Activated T-helper 9 cell treated with anti-CD3 and anti-CD28 coated beads, Interleukin-2, amount 50 U/mL, for 16 hours (primary cell): ENCODE results near the gene TTC8.
A peak's percentile ranks its signal among the peaks of the same experiment; 100 is the strongest.
"Not testable (repeated sequence)": the region's sequence is repeated elsewhere in the genome, so short reads cannot be mapped to it uniquely, and the experiment has no call there.

Experiments used
- DNase-seq: peaks from one replicate; pipeline ENCODE4 v3.0.0-alpha.2; 2020; ENCODE audit warnings: low read depth

The TTC8 gene

DNA sequence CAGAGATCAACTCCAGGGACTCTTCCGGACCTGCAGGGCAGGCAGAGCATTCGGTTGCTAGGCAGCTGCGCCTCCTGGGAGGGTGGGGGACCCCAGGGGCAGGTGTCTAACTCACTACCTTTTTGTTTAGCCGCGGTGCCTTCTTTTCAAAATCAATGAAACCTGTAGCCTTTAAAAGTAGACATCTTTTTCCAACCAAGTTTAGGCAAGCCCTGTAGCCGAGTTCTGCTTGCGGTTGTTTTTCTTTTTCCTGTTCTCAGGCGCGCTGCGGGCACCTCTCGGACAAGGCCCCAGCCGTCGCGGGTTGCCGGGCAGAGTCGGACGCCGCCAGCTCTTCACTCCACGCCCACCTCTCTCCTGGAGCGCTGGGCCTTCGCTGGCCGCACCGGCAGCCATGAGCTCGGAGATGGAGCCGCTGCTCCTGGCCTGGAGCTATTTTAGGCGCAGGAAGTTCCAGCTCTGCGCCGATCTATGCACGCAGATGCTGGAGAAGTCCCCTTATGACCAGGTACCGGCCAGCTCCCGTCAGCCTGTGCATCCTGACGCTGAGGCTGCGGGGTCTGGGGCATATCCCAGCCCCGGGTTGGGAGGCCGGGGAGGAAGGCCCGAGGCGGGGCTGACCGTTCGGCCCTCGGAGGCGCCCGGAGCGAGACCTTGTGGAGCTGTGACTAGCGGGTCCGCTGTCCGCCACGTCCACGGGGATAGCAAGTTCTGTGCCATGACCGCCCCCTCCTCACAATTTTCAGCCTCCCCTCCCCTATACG, at the start of gene TTC8:
TTC8 (plus strand) TSS at position 338 of the 764 bp plus-strand sequence; CDS start at position 395, 57 bp downstream.
- peak; percentile 68 for DNase-seq

DNA sequence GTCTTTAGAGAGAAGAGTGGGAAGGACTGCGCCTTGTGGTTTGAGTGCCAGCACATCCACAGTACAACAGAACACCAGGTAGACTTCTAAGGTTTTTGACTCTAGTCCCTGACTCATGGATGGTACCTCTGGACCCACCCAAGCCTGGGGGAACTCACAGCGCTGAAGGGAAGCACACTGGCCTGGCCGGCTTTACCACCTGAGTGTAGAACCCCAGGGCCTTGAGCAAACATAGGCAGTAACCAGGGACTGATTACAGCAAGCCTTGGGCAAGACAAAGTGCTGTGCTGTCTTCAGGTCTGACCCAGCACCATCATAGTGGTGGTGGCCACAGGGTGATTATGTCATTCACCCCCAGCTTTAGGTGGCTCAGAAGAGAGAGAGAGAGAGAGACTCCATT, 48.9 kb upstream of the TTC8 start:
- DNase-seq, result no peak

GRCh38 chr14:88785911-88786310, 38.5 kb upstream of the TTC8 start:
- DNase-seq, result no peak

DNA sequence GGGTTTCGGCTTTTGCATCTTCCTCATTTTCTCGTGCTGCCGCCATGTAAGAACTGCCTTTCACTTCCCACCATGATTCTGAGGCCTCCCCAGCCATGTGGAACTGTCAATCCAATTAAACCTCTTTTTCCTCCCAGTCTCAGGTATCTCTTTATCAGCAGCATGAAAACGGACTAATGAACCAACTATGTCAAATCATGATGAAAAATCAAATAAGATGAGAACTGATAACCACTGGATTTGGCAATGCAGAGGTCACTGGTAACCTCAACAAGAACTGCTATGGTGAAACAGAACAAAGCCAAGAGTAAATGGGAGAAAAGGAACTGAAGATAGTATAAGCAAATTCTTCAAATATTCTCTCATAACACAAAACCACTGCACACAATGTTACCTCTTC, 37.7 kb upstream of the TTC8 start:
- no peak for DNase-seq

- not testable (repeated sequence) for DNase-seq
Measured at GRCh38 chr14:88789573-88789972, 34.9 kb upstream of the TTC8 start.

DNA sequence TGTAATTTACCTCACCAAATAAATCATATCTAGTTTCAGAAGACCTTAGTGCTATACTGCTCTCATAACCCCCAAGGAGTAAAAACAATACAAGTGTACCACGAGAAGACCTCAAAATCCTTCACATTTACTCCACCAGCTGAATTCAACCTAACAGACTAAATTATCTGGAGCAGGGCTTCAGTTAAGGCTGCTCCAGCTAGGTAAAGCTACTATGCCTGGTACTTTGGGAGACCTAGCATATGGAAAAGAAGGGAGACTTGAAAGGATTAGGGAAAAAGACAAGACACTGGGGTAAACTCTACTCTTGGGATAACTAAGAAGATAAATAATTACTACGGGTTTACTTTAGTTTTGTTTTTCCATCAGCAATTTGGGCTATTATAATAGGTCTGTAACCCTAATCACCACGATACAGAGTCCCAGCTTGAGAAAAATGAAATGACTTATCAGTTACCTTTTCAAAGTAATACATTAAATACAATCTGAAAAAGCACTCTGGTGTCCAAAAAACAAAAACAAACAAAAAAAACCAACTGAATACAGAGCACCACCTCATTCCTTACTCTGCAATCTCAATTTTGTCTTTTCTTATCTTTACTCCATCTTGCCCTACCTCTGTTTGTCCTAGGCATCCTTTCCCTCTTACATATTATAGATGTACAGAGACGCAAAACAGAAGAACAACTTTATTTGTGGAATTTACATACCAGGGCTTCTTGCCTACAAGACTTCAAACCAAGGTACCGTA, 33.8 kb upstream of the TTC8 start:
- DNase-seq, result no peak

- no peak for DNase-seq
Measured at GRCh38 chr14:88791252-88791621, 33.2 kb upstream of the TTC8 start.

- peak; percentile 9 for DNase-seq
Measured at GRCh38 chr14:88791629-88792472, 32.6 kb upstream of the TTC8 start.

DNA sequence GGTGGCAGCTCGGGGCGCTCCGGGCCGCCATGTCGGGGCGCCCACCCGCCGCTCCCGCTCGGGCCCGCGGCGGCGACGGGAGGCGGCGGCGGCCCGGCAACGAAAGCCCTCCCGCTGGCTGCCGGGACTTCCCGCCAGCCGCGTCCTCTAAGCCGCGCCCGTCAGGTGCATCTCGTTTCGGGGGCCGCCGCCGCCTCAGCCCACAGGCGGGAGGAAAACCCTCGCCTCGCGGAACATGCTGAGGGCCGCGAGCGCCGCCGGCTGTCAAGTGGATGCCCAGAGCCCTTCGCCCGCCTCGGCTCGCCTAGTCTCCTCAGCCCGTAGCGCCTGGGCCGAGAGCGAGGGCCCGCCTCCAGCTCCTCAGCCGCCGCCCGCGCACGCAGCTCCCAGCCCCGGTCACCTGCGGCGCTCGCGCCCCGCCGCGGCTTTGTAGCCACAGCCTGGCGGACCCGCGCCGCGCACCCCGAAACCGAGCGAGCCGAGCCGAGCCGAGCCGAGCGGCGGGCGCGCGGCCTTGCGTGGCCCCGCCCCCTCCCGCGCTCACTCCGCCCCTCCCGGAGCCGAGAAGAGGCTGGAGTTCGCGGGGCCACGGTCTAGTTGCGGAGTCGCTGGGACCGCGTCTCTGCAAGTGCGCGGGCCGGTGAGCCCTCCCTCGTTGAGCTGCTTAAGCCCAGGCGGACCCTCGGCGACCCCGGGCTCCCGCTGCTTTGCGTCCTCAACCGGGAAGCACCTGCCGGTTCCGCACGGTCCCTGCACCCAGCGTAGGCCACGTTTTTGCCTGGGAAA, 31.8 kb upstream of the TTC8 start, which contains the start of gene EML5:
EML5 (minus strand) TSS at position 481 of the 786 bp plus-strand sequence; CDS start at position 31, 450 bp downstream.
- DNase-seq, result peak; percentile 77

GRCh38 chr14:88793259-88793625, 31.2 kb upstream of the TTC8 start:
- DNase-seq, result no peak

DNA sequence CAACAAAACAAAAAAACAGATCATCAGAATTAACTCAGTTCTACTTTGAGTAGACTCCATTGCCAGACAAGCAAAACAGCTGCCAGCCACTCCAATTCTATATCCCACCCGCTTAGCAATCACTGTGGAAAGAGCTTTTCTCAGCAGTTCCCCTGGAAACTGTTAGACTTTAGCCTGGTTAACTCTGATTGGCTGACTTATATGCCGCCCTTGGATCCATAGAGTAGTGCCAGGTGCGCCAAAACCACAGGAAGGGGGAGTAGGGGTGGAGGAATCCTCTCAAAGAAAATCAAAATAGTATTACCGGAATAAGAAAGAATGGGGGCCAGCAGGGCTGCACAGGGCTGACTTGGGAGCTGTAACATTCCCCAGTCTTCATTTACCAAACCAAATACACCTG, 26.3 kb upstream of the TTC8 start:
- DNase-seq, result no peak

GRCh38 chr14:88799522-88799921, 24.9 kb upstream of the TTC8 start:
- DNase-seq, result no peak

DNA sequence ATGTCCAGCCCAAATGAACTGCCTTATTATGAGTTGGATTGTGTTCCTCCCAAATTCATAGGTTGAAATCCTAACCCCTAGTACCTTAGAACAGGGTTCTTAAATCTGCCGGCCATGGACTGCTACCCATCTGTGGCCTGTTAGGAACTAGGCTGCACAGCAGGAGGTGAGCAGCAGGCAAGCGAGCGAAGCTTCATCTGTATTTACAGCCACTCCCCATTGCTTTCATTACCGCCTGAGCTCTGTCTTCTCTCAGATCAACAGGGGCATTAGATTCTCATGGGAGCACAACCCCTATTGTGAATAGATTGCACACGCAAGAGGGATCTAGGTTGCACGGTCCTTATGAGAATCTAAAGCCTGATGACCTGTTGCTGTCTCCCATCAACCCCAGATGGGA, 21.9 kb upstream of the TTC8 start:
- no peak for DNase-seq

GRCh38 chr14:88804035-88804434, 20.4 kb upstream of the TTC8 start:
- no peak for DNase-seq

DNA sequence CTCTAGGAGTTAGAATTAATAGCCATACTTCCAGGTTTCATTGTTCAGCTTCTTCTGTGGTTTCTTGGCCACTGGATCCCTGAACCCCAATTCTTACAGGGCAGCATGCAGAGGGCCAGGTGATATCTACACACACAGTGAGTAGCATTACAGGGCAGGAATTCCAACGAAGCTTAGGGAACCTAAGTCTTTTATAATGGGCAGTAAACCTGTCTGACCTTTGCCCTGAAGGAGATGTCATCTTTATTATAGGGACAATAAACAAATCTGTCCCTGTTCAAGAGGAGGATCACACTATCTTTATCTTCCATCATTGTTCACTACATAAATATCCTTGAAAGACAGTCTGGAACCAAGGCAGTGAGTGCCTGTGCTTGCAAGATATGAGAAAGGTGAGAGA, 20.0 kb upstream of the TTC8 start:
- DNase-seq, result no peak

GRCh38 chr14:88808359-88808758, 16.1 kb upstream of the TTC8 start:
- DNase-seq, result no peak

DNA sequence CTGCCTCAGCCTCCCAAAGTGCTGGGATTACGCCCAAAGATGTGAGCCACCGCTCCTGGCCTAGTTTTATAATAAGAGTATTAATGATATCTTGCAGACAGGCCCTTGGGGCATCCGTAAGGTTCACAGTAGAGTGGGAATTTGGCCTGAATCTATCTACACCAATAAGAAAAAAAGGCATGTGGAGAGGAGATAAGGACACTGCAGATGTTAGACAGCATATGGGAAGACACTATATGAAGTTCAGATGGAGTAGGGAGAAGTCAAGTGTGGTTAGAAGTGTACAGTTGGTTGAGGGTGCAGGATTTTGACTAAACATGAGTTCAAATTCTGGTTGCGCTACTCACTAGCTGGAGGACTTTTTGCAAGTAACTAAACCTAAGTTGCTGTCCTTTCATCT, 8.5 kb upstream of the TTC8 start:
- no peak for DNase-seq

GRCh38 chr14:88818018-88818417, 6.4 kb upstream of the TTC8 start:
- DNase-seq, result no peak

GRCh38 chr14:88819674-88820073, 4.8 kb upstream of the TTC8 start:
- not testable (repeated sequence) for DNase-seq

GRCh38 chr14:88821378-88821777, 3.1 kb upstream of the TTC8 start:
- no peak for DNase-seq

GRCh38 chr14:88821888-88822287, 2.6 kb upstream of the TTC8 start:
- DNase-seq, result no peak

DNA sequence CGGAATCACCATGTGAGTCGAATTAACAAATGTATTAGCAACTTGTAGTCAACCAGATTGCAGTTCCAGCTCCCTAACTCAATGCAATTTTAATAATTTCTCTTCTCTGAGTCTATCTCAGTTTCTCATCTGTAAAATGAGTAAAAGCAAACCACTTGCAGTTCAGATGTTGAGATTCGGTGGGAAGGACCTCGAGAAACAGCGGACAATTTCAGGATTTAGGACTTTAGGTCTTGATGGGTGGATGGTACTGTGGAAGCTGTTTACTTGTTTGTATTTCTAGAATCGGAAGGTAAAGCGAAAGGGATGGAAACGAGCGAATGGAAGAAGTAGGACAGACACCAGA, 510 bp upstream of the TTC8 start:
- DNase-seq, result no peak
